ENCODE measurements around the gene PRDM1.

The PRDM1 gene

DNA sequence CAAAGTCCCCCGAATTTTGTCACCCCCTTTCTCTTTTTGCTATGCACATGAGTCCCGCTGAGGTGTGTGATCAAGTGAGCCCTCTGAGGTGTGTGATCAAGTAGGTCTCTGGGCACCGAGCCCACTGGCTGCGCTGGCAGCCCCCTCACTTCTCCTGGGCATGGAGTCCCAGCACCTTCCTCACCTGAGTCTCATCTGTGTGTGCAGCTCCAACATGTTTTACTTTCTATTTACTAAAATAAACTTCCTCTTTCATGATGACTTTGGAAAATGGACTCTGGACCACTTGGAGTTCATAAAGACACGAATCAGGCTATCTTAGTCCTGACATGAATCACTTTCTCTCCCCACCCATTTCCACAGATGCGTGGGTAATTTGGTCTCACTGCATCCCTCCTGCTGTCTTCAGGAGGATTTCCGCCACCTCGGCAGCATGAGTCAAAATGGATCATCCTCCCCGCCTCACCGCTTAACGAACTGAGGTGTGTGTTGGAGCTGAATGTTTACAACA lies 39.8 kb downstream of the PRDM1 start:
- no peak overlapping the region for H3K4me3 ChIP-seq (replicated peaks; ENCODE audit: low read depth, low read length)

GRCh38 chr6:106126482-106126881 lies 40.3 kb downstream of the PRDM1 start:
- no peak for DNase-seq (ENCODE audit: extremely low read depth, insufficient read length)
- Histone ChIP-seq H3K36me3 (ENCODE audit: control insufficient read depth, insufficient read depth, low read length) (no peaks in the 10 kb centered on the region), H3K27me3 (replicated peaks; ENCODE audit: control insufficient read depth, insufficient read depth, low read length) (no peaks in the 10 kb centered on the region), H3K4me3 (replicated peaks; ENCODE audit: low read depth, low read length) (0 out of 2 replicates have a peak overlapping the region, but pooled peaks have one; percentile 3)
- TF ChIP-seq, protein P1, sequence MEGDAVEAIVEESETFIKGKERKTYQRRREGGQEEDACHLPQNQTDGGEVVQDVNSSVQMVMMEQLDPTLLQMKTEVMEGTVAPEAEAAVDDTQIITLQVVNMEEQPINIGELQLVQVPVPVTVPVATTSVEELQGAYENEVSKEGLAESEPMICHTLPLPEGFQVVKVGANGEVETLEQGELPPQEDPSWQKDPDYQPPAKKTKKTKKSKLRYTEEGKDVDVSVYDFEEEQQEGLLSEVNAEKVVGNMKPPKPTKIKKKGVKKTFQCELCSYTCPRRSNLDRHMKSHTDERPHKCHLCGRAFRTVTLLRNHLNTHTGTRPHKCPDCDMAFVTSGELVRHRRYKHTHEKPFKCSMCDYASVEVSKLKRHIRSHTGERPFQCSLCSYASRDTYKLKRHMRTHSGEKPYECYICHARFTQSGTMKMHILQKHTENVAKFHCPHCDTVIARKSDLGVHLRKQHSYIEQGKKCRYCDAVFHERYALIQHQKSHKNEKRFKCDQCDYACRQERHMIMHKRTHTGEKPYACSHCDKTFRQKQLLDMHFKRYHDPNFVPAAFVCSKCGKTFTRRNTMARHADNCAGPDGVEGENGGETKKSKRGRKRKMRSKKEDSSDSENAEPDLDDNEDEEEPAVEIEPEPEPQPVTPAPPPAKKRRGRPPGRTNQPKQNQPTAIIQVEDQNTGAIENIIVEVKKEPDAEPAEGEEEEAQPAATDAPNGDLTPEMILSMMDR (IDR thresholded peaks at IDR 0.05; ENCODE audit: insufficient read depth, low read length, poor library complexity, severe bottlenecking), result no peak

More for the DNA sequence above, 39.8 kb downstream of the PRDM1 start:
- peak; percentile 60 for DNase-seq (ENCODE audit: extremely low read depth, insufficient read length)
- H3K27me3 ChIP-seq (replicated peaks; ENCODE audit: control insufficient read depth, insufficient read depth, low read length), result no peaks in the 10 kb centered on the region
- H3K36me3 ChIP-seq (ENCODE audit: control insufficient read depth, insufficient read depth, low read length), result no peaks in the 10 kb centered on the region
- TF ChIP-seq, protein P1 (IDR thresholded peaks at IDR 0.05; ENCODE audit: insufficient read depth, low read length, poor library complexity, severe bottlenecking), result no peak

DNA sequence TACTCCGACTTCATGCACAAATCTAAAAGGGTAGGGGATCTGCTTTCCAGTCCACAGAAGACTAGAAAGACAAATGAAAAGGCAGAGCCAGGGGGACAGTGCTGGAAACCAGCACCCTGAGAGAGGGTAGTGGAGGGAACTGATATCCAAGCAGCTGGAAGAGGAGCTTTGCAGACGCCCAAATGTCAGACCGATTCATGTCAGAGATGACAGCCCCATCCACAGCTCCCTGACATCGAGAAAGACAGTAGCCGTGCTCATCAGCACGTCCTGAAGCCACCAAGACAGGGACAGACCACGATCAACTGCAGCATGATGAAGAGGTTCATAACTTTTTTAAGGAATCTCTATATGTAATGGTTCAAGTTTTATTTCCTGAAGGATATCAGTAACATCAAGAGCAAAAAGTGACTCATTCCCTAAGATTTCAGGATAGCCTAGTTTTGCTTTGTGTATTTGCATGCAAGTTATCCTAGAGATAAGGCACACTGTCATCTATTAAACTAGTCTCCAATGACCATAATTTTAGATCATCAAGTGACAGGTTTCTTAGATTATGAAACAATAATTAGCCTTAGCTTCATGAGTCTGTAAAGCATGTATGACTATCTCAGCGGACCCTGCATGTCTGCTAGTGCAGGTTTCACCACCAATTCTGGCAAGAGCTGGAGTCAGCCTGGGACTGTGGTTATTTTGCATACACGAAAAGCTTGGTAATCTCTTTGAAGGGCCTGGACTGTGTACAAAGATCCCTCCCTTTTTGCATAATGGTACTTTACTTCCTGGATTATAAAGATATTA lies 43.0 kb downstream of the PRDM1 start:
- DNase-seq (ENCODE audit: extremely low read depth, insufficient read length), result no peak
- TF ChIP-seq, protein P1 (IDR thresholded peaks at IDR 0.05; ENCODE audit: insufficient read depth, low read length, poor library complexity, severe bottlenecking), result no peak
- Histone ChIP-seq H3K4me3 (replicated peaks; ENCODE audit: low read depth, low read length) (no peak overlapping the region), H3K36me3 (ENCODE audit: control insufficient read depth, insufficient read depth, low read length) (no peaks in the 10 kb centered on the region), H3K27me3 (replicated peaks; ENCODE audit: control insufficient read depth, insufficient read depth, low read length) (no peaks in the 10 kb centered on the region)

DNA sequence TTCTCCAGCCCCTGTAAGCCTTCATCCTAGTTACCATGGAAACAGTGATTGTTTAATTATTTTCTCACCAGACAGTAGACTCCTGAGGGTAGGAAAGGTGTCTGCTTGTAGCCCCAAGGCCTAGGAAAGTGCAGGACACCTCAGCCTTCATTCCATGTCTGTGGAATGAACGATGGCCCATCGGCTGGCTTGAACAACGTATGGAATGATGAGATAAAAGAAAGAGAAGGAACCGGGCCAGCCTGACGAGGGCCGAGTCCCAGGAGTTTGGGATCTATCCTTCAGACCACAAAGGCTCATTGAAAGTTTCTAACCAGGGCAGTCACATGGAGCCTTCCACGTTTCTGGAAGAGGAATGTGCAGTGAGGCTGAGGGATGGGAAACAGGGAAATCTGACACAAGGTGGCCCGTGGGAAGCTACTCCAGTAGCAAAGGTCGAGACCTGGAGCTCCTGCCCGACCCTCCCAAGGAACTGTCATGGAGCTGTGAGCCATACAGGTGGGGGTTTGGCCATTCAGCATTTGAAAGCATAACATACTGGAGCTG lies 46.1 kb downstream of the PRDM1 start:
- DNase-seq (ENCODE audit: extremely low read depth, insufficient read length), result no peak
- H3K4me3 ChIP-seq (replicated peaks; ENCODE audit: low read depth, low read length), result no peak overlapping the region
- no peaks in the 10 kb centered on the region for H3K36me3 ChIP-seq (ENCODE audit: control insufficient read depth, insufficient read depth, low read length)
- H3K27me3 ChIP-seq (replicated peaks; ENCODE audit: control insufficient read depth, insufficient read depth, low read length), result no peaks in the 10 kb centered on the region
- TF ChIP-seq, protein P1 (IDR thresholded peaks at IDR 0.05; ENCODE audit: insufficient read depth, low read length, poor library complexity, severe bottlenecking), result no peak

DNA sequence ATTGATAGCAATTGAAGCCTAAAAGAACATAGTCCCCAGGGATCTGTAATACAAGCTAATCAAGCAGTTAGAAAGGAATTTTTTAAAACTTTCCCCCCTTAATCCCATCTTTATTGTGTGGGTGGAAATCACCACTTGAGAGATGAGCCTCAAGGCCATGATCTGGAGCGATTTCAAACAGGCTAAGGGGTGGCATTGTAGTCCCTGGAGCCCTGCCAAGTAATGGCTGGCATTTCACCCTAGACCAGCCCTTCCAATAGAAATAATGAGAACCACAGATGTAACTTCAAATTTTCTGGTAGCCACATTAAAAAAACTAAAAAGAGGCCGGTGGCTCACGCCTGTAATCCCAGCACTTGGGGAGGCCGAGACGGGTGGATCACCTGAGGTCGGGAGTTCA lies 46.9 kb downstream of the PRDM1 start:
- Histone ChIP-seq H3K36me3 (ENCODE audit: control insufficient read depth, insufficient read depth, low read length) (no peaks in the 10 kb centered on the region), H3K4me3 (replicated peaks; ENCODE audit: low read depth, low read length) (no peak overlapping the region), H3K27me3 (replicated peaks; ENCODE audit: control insufficient read depth, insufficient read depth, low read length) (no peaks in the 10 kb centered on the region)
- no peak for DNase-seq (ENCODE audit: extremely low read depth, insufficient read length)
- TF ChIP-seq, protein P1 (IDR thresholded peaks at IDR 0.05; ENCODE audit: insufficient read depth, low read length, poor library complexity, severe bottlenecking), result no peak
